Glutamatergic neuron (in vitro differentiated cells): Measurements from ENCODE around the gene C1orf87. TPM values are rescaled to one million over a fixed set of nuclear protein-coding genes. Genes with fewer than 3 reads are reported as not detected.

Source experiments
- DNase-seq: peaks from one replicate; pipeline ENCODE4 v3.0.0; 2022
- H3K27ac Mint-ChIP-seq: one replicate; pipeline ENCODE4 v1.8.0; 2020; ENCODE audit warnings: mild to moderate bottlenecking, mixed read lengths, inconsistent platforms; ENCODE audit not compliant: unreplicated experiment
- H3K27me3 Mint-ChIP-seq: one replicate; pipeline ENCODE4 v1.8.0; 2020; ENCODE audit warnings: mild to moderate bottlenecking, moderate library complexity, mixed read lengths, inconsistent platforms; ENCODE audit not compliant: unreplicated experiment
- H3K36me3 Mint-ChIP-seq: one replicate; pipeline ENCODE4 v1.8.0; 2020; ENCODE audit warnings: mild to moderate bottlenecking, mixed read lengths, inconsistent platforms; ENCODE audit not compliant: unreplicated experiment
- H3K4me1 Mint-ChIP-seq: one replicate; pipeline ENCODE4 v1.8.0; 2020; ENCODE audit warnings: mild to moderate bottlenecking, low read depth, mixed read lengths, inconsistent platforms; ENCODE audit not compliant: unreplicated experiment
- H3K4me3 Mint-ChIP-seq: one replicate; pipeline ENCODE4 v1.8.0; 2020; ENCODE audit warnings: mild to moderate bottlenecking, mixed read lengths, inconsistent platforms; ENCODE audit not compliant: unreplicated experiment
- H3K9me3 Mint-ChIP-seq: one replicate; pipeline ENCODE4 v1.8.0; 2020; ENCODE audit warnings: mild to moderate bottlenecking, moderate library complexity, mixed read lengths, inconsistent platforms; ENCODE audit not compliant: unreplicated experiment
- CTCF ChIP-seq: fragments of 200-600 bp; sonication (generic); IDR thresholded peaks from one replicate; pipeline ENCODE4 v1.5.0; 2021; ENCODE audit not compliant: partially characterized antibody, unreplicated experiment
- long read RNA-seq: library from polyadenylated mRNA; unstranded; transcript quantifications from one replicate; pipeline ENCODE4 v2.0.0, GENCODE V29; 2020; ENCODE audit not compliant: unreplicated experiment
- total RNA-seq: library from RNA; stranded (reverse); fragmentation: NEBNext Ultra II Directional; extraction: Animal tissue kit (Norgen Biotek cat#: 25700); gene quantifications from one replicate; pipeline ENCODE4 v1.2.1, GENCODE V29; 2021; ENCODE audit not compliant: unreplicated experiment

C1orf87 gene, protein sequence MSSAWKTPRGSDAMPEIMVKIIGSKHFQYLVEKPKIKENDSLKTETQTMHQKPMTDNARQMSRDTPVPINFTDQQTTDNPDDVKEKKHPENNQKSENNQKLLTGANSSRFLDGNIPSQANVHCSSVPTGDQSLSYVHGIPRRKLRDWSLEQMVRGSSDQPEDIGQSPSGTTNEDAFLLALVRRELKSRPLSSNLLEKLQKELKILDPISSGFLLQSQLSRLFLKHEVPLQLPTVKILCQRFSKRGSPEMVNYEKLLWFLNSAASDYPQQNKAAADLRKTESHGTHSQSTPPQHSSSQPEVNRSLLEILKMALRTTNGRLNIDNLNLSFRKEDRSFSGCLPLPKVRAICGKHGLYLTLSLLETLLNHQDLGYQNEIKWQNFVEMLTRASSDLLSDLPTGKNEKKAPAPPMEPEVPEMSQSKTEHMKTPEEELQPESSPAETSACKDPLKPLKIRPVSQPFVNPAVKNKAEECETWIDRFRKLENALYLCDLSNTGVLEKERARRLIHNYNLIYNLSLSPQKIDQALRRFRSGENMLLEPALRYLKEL
- not detected for total RNA-seq
- long read RNA-seq = 0 reads

DNA sequence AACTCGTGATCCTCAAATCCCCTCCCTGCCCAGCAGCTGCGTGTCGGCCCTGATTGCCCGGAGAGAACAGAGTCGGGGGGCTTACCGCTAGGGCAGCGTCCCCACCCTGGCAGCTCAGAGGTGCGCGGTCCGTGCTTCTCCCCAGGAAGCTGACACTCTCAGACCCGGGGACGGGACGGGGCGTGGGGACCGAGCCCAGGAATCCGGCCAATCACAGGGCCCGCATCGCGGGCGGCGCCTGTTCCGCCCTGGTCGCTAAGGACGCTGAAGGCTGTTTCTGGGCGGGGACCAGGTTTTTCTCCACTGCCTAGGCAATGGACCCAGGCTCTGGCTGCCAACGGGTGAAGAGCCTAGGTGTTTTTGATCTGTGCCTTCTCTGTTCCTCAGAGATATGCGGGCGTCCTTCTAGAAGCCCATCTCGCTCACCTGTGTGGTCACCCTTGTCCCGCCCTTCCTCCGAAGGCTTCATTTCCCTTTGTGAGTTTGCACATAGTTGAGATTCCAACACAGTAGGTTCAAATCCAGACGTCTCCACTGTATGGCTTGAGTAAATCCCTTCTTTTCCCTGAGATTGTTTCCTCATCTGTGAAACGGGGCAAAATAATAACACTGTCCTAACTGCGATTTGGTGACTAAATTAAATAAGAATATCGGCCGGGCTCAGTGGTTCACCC, at the start of gene C1orf87:
Gene C1orf87, minus strand, starts transcription at position 166 of the 674 bp plus-strand sequence. CDS start 1,127 bp downstream, outside the sequence.
- H3K9me3 Mint-ChIP-seq = no peaks in the 10 kb centered on the region
- peak within 1 kb of the TSS; percentile 79 for H3K4me3 Mint-ChIP-seq
- H3K36me3 Mint-ChIP-seq = no peaks in the 10 kb centered on the region
- DNase-seq = peak; percentile 37
- no peak for TF ChIP-seq CTCF
- no peaks in the 10 kb centered on the region for H3K4me1 Mint-ChIP-seq
- no peaks in the 10 kb centered on the region for H3K27me3 Mint-ChIP-seq
- no peak within 1 kb of the TSS for H3K27ac Mint-ChIP-seq

DNA sequence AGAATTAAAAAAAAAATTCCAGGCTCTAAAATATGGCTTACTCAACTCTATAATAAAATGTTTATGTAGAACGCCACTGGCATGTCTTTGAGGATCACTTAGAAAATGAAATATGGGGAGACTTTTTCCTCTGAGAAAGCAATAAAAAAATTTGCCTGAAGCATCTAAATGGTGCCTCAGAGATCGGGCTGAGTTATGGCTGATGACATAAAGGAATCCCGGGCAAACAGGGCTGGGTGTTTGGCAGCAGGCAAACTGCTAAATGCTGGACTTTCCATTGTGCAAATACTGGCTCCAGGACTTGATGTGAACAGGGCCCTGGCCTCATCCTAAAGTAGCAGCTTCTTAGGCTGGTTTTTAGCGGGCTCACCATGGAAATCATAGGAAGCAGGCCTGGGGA, 44.5 kb upstream of the C1orf87 start:
- H3K36me3 Mint-ChIP-seq = no peaks in the 10 kb centered on the region
- no peak overlapping the region for H3K4me3 Mint-ChIP-seq
- no peak overlapping the region for H3K27ac Mint-ChIP-seq
- TF ChIP-seq CTCF = no peak
- peaks cover 4% of the 10 kb centered on the region for H3K4me1 Mint-ChIP-seq
- no peaks in the 10 kb centered on the region for H3K9me3 Mint-ChIP-seq
- no peak for DNase-seq
- H3K27me3 Mint-ChIP-seq = no peaks in the 10 kb centered on the region

DNA sequence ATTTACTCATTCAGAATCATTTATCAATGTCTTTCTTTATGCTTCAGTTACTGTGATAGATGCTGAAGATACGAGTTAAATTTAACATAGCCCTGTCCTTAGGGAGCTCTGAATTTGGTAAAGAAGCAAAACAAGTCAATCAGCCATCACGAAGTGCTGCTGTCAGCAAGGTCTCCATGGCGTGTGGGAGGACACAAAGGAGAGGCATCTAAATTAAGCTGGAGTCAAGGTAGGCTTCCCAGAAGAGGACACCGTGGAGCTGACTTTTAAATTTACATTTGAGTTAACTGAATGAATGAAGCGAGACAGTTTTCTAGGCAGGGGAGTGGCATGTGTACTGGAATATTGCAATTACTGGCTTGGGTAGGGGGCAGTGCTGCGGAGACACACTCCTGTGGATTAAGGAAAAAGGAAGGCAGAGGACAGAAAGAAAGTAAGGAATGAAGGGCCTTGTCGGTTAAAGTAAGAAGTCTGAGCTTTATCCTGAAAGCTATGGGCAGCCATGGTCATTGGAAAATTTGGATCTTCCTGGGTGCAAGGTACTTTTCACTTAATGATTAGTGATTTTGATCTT, 41.3 kb upstream of the C1orf87 start:
- Mint-ChIP-seq H3K27me3 (no peaks in the 10 kb centered on the region), H3K27ac (no peak overlapping the region), H3K36me3 (no peaks in the 10 kb centered on the region), H3K4me1 (peaks cover 7% of the 10 kb centered on the region), H3K4me3 (no peak overlapping the region), H3K9me3 (no peaks in the 10 kb centered on the region)
- DNase-seq = no peak
- TF ChIP-seq CTCF = no peak

DNA sequence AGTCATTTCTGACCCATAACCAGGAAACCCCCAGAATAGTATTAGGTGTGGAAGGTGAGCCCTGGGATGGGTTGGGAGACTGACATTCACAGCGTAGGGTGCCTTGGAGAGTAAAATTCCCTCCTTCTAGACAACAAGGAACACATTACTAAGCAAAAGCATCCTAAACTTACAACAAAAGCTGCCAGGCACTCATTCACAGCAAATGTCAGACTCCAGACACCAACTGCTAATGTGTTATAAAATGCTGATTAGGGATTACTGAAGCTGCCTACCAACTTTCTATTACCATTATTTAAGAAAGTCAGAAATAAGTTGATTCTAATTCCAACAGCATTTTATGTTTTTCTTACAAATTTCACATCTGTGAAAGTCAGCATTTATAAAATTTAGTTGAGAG, 40.0 kb upstream of the C1orf87 start:
- Mint-ChIP-seq H3K36me3 (no peaks in the 10 kb centered on the region), H3K9me3 (no peaks in the 10 kb centered on the region), H3K4me1 (peaks cover 7% of the 10 kb centered on the region), H3K27ac (no peak overlapping the region), H3K27me3 (no peaks in the 10 kb centered on the region), H3K4me3 (no peak overlapping the region)
- no peak for TF ChIP-seq CTCF
- no peak for DNase-seq
